Fibroblast of lung (primary cell): Measurements from ENCODE around the gene IL17D. TPM values are rescaled to one million over a fixed set of nuclear protein-coding genes. Genes with fewer than 3 reads are reported as not detected.

Experiments
- DNase-seq, 2 donors: peaks; one replicate each; pipeline versions ENCODE4 v3.0.0 to v3.0.0-alpha.2; 2010; ENCODE audit warnings: low read depth in 2 of 2
- H2AFZ ChIP-seq: 2 replicates; pipeline ENCODE4 v1.5.1; 2012; ENCODE audit warnings: low read length, control low read depth, inconsistent platforms
- H3K27ac ChIP-seq: 2 replicates; pipeline ENCODE4 v1.5.1; 2011; ENCODE audit warnings: low read length, control low read depth; ENCODE audit not compliant: insufficient read depth
- H3K27me3 ChIP-seq: 2 replicates; pipeline ENCODE4 v1.5.1; 2011; ENCODE audit warnings: mild to moderate bottlenecking, low read length; ENCODE audit not compliant: control insufficient read depth, insufficient read depth
- H3K36me3 ChIP-seq: 2 replicates; pipeline ENCODE4 v1.5.1; 2011; ENCODE audit warnings: low read length; ENCODE audit not compliant: control insufficient read depth, insufficient read depth
- H3K4me1 ChIP-seq: 2 replicates; pipeline ENCODE4 v1.5.1; 2011; ENCODE audit warnings: low read length; ENCODE audit not compliant: control insufficient read depth, insufficient read depth; ENCODE audit errors: extremely low read depth
- H3K4me2 ChIP-seq: 2 replicates; pipeline ENCODE4 v1.5.1; 2011; ENCODE audit warnings: low read length, control low read depth; ENCODE audit not compliant: insufficient read depth; ENCODE audit errors: extremely low read depth
- H3K4me3 ChIP-seq, 4 experiments: fragments of 200-600 bp in 1 of 4; sonication (generic) in 1 of 4; replicated peaks in 1 of 4; 2 replicates each; pipeline ENCODE4 v1.5.1; 2011 to 2016; ENCODE audit warnings: low read length in 4 of 4, low read depth in 3 of 4, mild to moderate bottlenecking in 3 of 4, control low read depth in 2 of 4, inconsistent platforms in 1 of 4, mixed read lengths in 1 of 4; ENCODE audit not compliant: insufficient read depth in 1 of 4; ENCODE audit errors: control extremely low read depth in 1 of 4
- H3K79me2 ChIP-seq: 2 replicates; pipeline ENCODE4 v1.5.1; 2012; ENCODE audit warnings: mild to moderate bottlenecking, low read length, inconsistent platforms; ENCODE audit not compliant: control insufficient read depth, insufficient read depth
- H3K9ac ChIP-seq: 2 replicates; pipeline ENCODE4 v1.5.1; 2011; ENCODE audit warnings: mild to moderate bottlenecking, low read length, control low read depth; ENCODE audit not compliant: insufficient read depth
- H3K9me3 ChIP-seq: 2 replicates; pipeline ENCODE4 v1.5.1; 2012; ENCODE audit warnings: low read depth, low read length; ENCODE audit not compliant: control insufficient read depth, insufficient read depth
- H4K20me1 ChIP-seq: 2 replicates; pipeline ENCODE4 v1.5.1; 2011; ENCODE audit warnings: low read length; ENCODE audit not compliant: control insufficient read depth, insufficient read depth; ENCODE audit errors: extremely low read depth
- CTCF ChIP-seq, 2 donors: IDR thresholded peaks in 1 of 2; conservative IDR thresholded peaks in 1 of 2; 1 replicate in 1 of 2; 2 replicates in 1 of 2; pipeline ENCODE4 v1.5.1; 2011 to 2012; ENCODE audit warnings: low read length in 2 of 2, control low read depth in 1 of 2, inconsistent platforms in 1 of 2, low read depth in 1 of 2, mild to moderate bottlenecking in 1 of 2
- EZH2 ChIP-seq: IDR thresholded peaks from 2 replicates; pipeline ENCODE4 v1.5.1; 2012; ENCODE audit warnings: low read length, control low read depth, mild to moderate bottlenecking; ENCODE audit errors: missing control alignments
- polyA plus RNA-seq, 2 donors: library from polyadenylated mRNA; depleted of rRNA in 1 of 2; stranded (reverse) in 1 of 2; unstranded in 1 of 2; fragments of >200 nt; gene quantifications; 2 replicates each; pipeline ENCODE4 v1.2.1, GENCODE V29; 2011 to 2012; ENCODE audit warnings: missing spikeins in 1 of 2
- total RNA-seq: library from RNA; depleted of rRNA; stranded (reverse); fragments of >200 nt; gene quantifications from 2 replicates; pipeline ENCODE4 v1.2.1, GENCODE V29; 2014

The IL17D gene
- total and polyA plus RNA-seq, 2 donors (not counting 1 experiment from before 2014, with no cell fraction given) = 1.2 to 2.3 TPM

DNA sequence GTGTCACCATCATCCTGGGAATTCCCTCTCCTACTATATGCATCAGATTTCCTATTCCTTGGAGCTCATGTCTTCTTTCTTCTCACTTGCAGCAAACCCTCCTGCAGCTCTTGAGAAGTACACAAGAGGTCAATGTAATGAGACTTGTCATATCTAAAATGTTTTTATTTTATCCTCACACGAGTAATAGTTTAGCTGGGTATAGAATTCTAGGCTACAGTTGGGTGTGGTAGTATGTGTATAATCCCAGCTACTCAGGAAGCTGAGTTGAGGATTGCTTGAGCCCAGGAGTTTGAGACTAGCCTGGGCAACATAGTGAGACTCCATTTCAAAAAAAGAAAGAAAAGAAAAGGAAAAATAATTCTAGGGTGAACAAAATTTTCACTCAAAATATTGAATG lies 45.9 kb downstream of the IL17D start:
- Histone ChIP-seq H3K4me2 (no peak overlapping the region), H3K9ac (no peak overlapping the region), H3K4me3 (no peak overlapping the region), H3K9me3 (no peaks in the 10 kb centered on the region), H4K20me1 (no peaks in the 10 kb centered on the region), H3K27ac (no peak overlapping the region), H3K27me3 (no peaks in the 10 kb centered on the region), H3K4me1 (no peaks in the 10 kb centered on the region), H2AFZ (no peak overlapping the region), H3K79me2 (no peaks in the 10 kb centered on the region), H3K36me3 (no peaks in the 10 kb centered on the region)
- no peak for DNase-seq
- TF ChIP-seq EZH2 (no peak), CTCF (conservative IDR thresholded peaks at IDR 0.05 in 1 of 2, IDR thresholded peaks at IDR 0.05 in 1 of 2; ENCODE audit: low read depth in 1 of 2, low read length in 2 of 2) (no peak)

- Histone ChIP-seq H4K20me1 (no peaks in the 10 kb centered on the region), H3K4me3 (no peak overlapping the region), H3K79me2 (no peaks in the 10 kb centered on the region), H3K36me3 (no peaks in the 10 kb centered on the region), H3K27ac (no peak overlapping the region), H3K9me3 (no peaks in the 10 kb centered on the region), H2AFZ (no peak overlapping the region), H3K4me1 (no peaks in the 10 kb centered on the region), H3K4me2 (no peak overlapping the region), H3K27me3 (no peaks in the 10 kb centered on the region), H3K9ac (no peak overlapping the region)
- DNase-seq = no peak
- TF ChIP-seq CTCF (conservative IDR thresholded peaks at IDR 0.05 in 1 of 2, IDR thresholded peaks at IDR 0.05 in 1 of 2; ENCODE audit: low read depth in 1 of 2, low read length in 2 of 2) (no peak), EZH2 (no peak)
Measured at GRCh38 chr13:20754009-20754408, 50.5 kb downstream of the IL17D start.

- Histone ChIP-seq H3K9me3 (no peaks in the 10 kb centered on the region), H3K9ac (no peak overlapping the region), H3K4me1 (no peaks in the 10 kb centered on the region), H3K4me3 (no peak overlapping the region), H3K79me2 (no peaks in the 10 kb centered on the region), H2AFZ (no peak overlapping the region), H4K20me1 (no peaks in the 10 kb centered on the region), H3K27ac (no peak overlapping the region), H3K4me2 (no peak overlapping the region), H3K27me3 (no peaks in the 10 kb centered on the region), H3K36me3 (no peaks in the 10 kb centered on the region)
- DNase-seq = no peak
- TF ChIP-seq CTCF (conservative IDR thresholded peaks at IDR 0.05 in 1 of 2, IDR thresholded peaks at IDR 0.05 in 1 of 2; ENCODE audit: low read depth in 1 of 2, low read length in 2 of 2) = no peak
- TF ChIP-seq EZH2 = no peak
Measured at GRCh38 chr13:20760872-20761271, 57.4 kb downstream of the IL17D start.
